Measurements from ENCODE around the gene EEA1.
A peak's percentile ranks its signal among the peaks of the same experiment; 100 is the strongest.
"Not testable (repeated sequence)": the region's sequence is repeated elsewhere in the genome, so short reads cannot be mapped to it uniquely, and the experiment has no call there.

EEA1 gene

DNA sequence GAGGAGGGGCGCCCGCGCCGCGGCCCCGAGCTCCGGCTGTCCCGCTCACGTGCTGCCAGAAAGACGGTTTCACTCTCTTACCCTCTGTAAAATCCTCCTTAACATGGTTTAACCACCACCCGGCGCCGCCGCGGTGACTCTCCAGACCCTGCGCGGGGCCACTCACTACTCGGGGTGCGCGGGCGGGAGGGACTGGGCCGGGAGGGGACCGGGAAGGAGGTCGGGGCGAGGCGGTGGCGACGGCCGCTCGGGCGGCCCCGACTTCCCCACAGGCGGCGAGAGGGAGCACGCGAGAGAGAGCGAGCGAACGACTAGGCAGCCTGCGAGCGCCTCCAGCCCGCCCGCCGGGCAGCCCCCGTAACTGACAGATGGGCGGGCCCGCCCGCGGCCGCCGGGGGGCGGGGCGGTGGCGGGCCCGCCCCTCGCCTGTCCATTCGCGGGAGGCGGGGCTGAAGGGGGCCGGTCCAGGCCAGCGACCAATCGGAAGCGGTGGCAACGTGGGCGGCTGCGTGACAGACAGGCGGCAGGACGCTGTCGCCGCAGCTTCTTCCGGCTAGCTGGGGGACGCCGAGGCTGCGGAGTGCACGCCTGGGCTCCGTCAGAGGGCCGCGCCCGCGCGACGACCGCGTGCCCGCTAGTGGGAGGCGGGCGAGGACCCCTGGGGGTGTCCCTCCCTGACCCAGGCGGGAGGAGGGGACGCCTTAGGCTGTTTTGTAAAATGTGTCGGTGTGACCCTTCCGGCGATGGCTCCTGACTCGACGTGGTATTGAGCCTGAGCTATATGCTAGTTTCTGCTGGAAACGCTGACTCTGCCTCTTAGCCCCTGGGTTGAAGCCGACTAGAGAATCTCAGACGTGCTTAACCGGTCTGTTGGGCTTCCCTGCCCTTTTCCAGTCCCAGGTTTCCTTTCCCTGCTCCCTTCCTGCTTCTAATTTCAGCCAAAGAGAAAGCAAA lies at the start of gene EEA1:
EEA1 (minus strand) TSS at position 334 of the 954 bp plus-strand sequence; CDS start at position 105, 229 bp downstream.
- Histone ChIP-seq H3K27me3 (ENCODE audit: control insufficient read depth, insufficient read depth, low read length) (no peaks in the 10 kb centered on the region), H3K27ac (ENCODE audit: low read length) (no peak within 1 kb of the TSS), H3K9me3 (ENCODE audit: control insufficient read depth, insufficient read depth, low read length) (no peaks in the 10 kb centered on the region), H3K4me3 (ENCODE audit: low read length) (peak within 1 kb of the TSS; percentile 70), H3K36me3 (ENCODE audit: control insufficient read depth, insufficient read depth, low read length) (no peaks in the 10 kb centered on the region), H3K4me1 (ENCODE audit: control insufficient read depth, insufficient read depth, low read length) (peaks cover 2% of the 10 kb centered on the region; the same call in 1 of the 2 replicates)
- DNase-seq (ENCODE audit: low read depth, low spot score) = peak; percentile 85
- no CpG with 5 or more reads among the region's 98 CpGs for WGBS (ENCODE audit: insufficient coverage, insufficient read length)

DNA sequence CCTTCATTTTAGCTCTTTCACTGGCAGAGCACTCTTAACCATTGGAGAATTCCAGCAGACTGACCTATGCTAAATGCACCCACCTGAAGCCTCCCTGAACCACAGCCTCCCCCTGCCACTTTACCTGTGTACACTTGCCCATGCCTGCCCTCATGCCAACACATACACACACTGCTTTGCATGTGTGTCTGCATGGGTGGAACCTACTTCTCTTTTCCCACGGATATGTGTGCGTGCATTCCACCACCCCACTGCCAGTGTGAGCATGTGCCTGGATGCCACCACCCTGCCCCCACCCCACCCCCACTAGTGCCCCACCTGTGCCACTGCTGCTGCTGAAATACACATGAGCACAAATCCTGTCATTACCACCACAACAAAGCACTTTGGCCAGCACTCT lies 49.5 kb upstream of the EEA1 start:
- no CpG with 5 or more reads among the region's 2 CpGs for WGBS (ENCODE audit: insufficient coverage, insufficient read length)

DNA sequence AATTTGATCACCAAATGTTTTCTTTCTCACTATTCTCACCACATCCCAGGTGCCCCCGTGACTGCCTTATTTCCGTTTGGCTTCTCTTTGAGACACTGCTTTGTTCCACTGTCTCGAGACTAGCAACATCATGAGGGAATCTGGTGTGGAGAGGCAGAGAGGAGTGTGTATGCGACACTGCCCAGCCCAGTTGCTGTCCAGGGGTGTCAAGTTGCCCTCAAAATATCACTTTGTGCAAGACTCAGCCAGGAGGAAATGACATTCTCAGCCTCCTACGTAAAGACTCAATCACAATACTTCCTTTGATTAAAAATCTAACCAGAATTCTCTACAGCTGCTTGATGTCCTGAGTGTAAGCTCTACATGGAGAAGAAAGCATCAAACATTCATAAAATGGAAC lies 48.2 kb upstream of the EEA1 start:
- no peaks in the 10 kb centered on the region for H3K4me1 ChIP-seq (ENCODE audit: control insufficient read depth, insufficient read depth, low read length)
- no peak for DNase-seq (ENCODE audit: low read depth, low spot score)

More for the DNA sequence above, 49.5 kb upstream of the EEA1 start:
- Histone ChIP-seq H3K27ac (ENCODE audit: low read length) (no peak overlapping the region), H3K4me1 (ENCODE audit: control insufficient read depth, insufficient read depth, low read length) (no peaks in the 10 kb centered on the region), H3K36me3 (ENCODE audit: control insufficient read depth, insufficient read depth, low read length) (no peaks in the 10 kb centered on the region), H3K4me3 (ENCODE audit: low read length) (no peak overlapping the region), H3K27me3 (ENCODE audit: control insufficient read depth, insufficient read depth, low read length) (no peaks in the 10 kb centered on the region), H3K9me3 (ENCODE audit: control insufficient read depth, insufficient read depth, low read length) (no peaks in the 10 kb centered on the region)
- DNase-seq (ENCODE audit: low read depth, low spot score) = no peak

DNA sequence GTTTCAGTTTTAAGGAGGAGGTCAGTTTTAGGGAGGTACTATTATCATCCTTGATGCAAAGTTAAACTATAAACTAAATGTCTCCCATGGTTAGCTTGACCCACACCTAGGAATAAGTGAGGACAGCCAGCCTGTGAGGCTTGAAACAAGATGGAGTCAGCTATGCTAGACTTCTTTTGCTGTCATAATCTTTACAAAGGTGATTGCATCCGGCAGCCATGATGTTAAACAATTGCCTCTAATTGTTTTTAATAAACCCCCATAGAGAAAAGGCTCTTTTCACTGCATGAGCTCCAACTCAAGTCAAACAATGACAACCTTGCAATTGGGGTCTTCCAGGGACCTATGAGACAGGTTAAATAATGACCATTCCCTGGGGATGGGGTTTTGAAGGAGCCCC lies 45.7 kb upstream of the EEA1 start:
- no peak for DNase-seq (ENCODE audit: low read depth, low spot score)
- no peaks in the 10 kb centered on the region for H3K36me3 ChIP-seq (ENCODE audit: control insufficient read depth, insufficient read depth, low read length)
- H3K27ac ChIP-seq (ENCODE audit: low read length) = no peak overlapping the region
- no peaks in the 10 kb centered on the region for H3K9me3 ChIP-seq (ENCODE audit: control insufficient read depth, insufficient read depth, low read length)
- no CpG with 5 or more reads among the region's 1 CpG for WGBS (ENCODE audit: insufficient coverage, insufficient read length)
- no peak overlapping the region for H3K4me3 ChIP-seq (ENCODE audit: low read length)
- H3K4me1 ChIP-seq (ENCODE audit: control insufficient read depth, insufficient read depth, low read length) = no peaks in the 10 kb centered on the region
- H3K27me3 ChIP-seq (ENCODE audit: control insufficient read depth, insufficient read depth, low read length) = no peaks in the 10 kb centered on the region

More for the DNA sequence above, 48.2 kb upstream of the EEA1 start:
- no peak overlapping the region for H3K4me3 ChIP-seq (ENCODE audit: low read length)
- no CpG with 5 or more reads among the region's 5 CpGs for WGBS (ENCODE audit: insufficient coverage, insufficient read length)
- no peaks in the 10 kb centered on the region for H3K9me3 ChIP-seq (ENCODE audit: control insufficient read depth, insufficient read depth, low read length)
- H3K27ac ChIP-seq (ENCODE audit: low read length) = no peak overlapping the region
- no peaks in the 10 kb centered on the region for H3K27me3 ChIP-seq (ENCODE audit: control insufficient read depth, insufficient read depth, low read length)
- H3K36me3 ChIP-seq (ENCODE audit: control insufficient read depth, insufficient read depth, low read length) = no peaks in the 10 kb centered on the region

DNA sequence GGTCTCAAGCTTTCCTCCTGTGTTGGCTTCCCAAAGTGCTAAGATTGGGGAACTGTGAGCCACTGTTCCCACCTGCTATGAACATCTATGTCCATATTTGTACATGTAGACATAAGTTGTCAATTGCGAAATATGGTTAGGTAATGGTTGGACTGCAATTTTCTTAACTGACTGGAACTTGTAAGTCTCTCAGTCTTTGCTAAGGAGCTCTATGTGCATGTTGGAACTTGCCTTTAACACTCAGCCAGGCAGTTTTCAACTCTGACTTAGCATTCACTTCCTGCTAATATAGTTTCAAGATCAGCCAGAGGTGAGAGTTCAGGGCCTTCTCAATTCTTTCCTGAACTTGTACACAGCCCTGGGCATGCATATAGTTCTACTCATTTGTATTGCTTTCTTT lies 44.5 kb upstream of the EEA1 start:
- DNase-seq (ENCODE audit: low read depth, low spot score) = no peak
- no peaks in the 10 kb centered on the region for H3K4me1 ChIP-seq (ENCODE audit: control insufficient read depth, insufficient read depth, low read length)
- no peak overlapping the region for H3K27ac ChIP-seq (ENCODE audit: low read length)
- WGBS (ENCODE audit: insufficient coverage, insufficient read length) = no CpG with 5 or more reads among the region's 1 CpG
- no peak overlapping the region for H3K4me3 ChIP-seq (ENCODE audit: low read length)
- no peaks in the 10 kb centered on the region for H3K9me3 ChIP-seq (ENCODE audit: control insufficient read depth, insufficient read depth, low read length)
- H3K36me3 ChIP-seq (ENCODE audit: control insufficient read depth, insufficient read depth, low read length) = no peaks in the 10 kb centered on the region
- no peaks in the 10 kb centered on the region for H3K27me3 ChIP-seq (ENCODE audit: control insufficient read depth, insufficient read depth, low read length)

DNA sequence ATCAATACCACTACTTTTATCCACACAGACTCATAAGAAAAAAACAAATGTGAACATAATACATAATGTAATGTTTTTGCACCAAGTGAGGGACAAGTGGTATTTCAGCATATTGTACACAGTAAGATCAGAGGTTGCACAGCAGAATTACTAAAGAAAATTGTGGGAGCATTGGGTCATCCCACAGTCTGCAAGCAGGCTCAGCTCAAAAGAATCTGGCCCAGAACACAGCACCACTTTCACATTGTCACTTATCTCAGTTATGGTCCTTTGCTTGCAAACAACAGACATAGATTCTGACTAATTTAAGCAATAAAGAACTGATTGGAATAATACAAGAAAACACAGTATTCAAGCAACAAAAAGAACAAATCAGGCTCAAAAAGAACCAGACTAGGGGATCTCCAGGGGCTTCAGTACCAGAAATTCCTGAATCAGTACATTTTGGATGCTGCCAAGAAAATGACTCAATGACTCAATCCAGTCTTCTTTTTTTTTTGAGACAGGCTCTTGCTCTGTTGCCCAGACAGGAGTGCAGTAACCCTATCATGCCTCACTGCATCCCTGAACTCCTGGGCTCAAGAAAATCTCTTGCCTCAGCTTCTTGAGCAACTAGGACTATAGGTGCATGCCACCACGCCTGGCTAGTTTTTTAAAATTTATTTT lies 42.9 kb upstream of the EEA1 start:
- no peaks in the 10 kb centered on the region for H3K4me1 ChIP-seq (ENCODE audit: control insufficient read depth, insufficient read depth, low read length)
- H3K27me3 ChIP-seq (ENCODE audit: control insufficient read depth, insufficient read depth, low read length) = no peaks in the 10 kb centered on the region
- DNase-seq (ENCODE audit: low read depth, low spot score) = no peak
- H3K27ac ChIP-seq (ENCODE audit: low read length) = no peak overlapping the region
- no CpG with 5 or more reads among the region's 1 CpG for WGBS (ENCODE audit: insufficient coverage, insufficient read length)
- no peaks in the 10 kb centered on the region for H3K36me3 ChIP-seq (ENCODE audit: control insufficient read depth, insufficient read depth, low read length)
- no peaks in the 10 kb centered on the region for H3K9me3 ChIP-seq (ENCODE audit: control insufficient read depth, insufficient read depth, low read length)
- no peak overlapping the region for H3K4me3 ChIP-seq (ENCODE audit: low read length)

DNA sequence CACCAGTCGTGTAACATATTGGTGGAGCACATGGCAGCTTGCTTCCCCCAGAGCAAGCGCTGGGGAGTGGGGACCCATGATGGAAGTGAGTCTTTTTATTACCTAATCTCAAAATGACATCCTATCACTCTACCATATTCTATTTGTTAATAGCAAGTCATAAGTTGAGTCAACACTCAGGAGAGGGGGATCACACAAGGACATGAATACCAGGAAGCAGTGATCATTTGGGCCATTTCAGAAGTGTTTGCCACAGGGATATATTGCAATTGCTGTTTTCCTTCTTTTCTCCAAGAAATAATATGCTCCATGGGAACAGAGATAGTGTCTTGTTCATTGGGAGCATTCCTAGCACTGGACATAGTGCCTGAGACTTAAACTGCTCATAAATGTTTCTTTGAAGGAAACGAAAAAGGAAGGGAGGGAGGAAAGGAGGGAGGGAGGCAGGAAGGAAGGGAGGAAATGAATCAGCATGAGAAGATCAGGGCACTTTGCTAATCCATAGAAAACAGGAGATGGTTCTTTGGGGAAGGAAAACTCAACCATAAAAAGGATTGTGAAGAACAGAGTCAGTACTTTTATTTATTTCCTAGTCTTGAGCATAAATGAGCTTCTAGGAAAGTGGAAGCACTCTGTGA lies 39.2 kb upstream of the EEA1 start:
- Histone ChIP-seq H3K4me3 (ENCODE audit: low read length) (no peak overlapping the region), H3K36me3 (ENCODE audit: control insufficient read depth, insufficient read depth, low read length) (no peaks in the 10 kb centered on the region), H3K9me3 (ENCODE audit: control insufficient read depth, insufficient read depth, low read length) (no peaks in the 10 kb centered on the region), H3K27ac (ENCODE audit: low read length) (no peak overlapping the region), H3K27me3 (ENCODE audit: control insufficient read depth, insufficient read depth, low read length) (no peaks in the 10 kb centered on the region), H3K4me1 (ENCODE audit: control insufficient read depth, insufficient read depth, low read length) (no peaks in the 10 kb centered on the region)
- WGBS (ENCODE audit: insufficient coverage, insufficient read length) = no CpG with 5 or more reads among the region's 3 CpGs
- DNase-seq (ENCODE audit: low read depth, low spot score) = no peak

DNA sequence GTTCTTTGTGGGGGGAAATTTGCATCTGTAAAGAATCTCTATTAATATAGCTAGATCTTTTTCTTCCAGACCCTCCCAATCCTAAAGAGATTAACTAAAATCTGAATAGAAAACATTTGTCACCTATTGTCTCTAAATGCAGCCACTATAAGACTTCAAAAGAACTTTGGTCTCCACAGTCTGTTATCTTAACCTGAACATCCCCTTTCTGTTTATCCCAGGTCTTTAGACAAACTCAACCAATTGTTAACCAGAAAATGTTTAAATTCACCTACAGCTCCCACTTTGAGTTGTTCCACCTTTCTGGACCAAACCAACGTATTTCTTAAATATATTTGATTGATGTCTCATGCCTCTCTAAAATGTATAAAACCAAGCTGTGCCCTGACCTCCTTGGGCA lies 35.3 kb upstream of the EEA1 start:
- DNase-seq (ENCODE audit: low read depth, low spot score); H3K4me3 ChIP-seq (ENCODE audit: low read length); H3K9me3 ChIP-seq (ENCODE audit: control insufficient read depth, insufficient read depth, low read length); H3K36me3 ChIP-seq (ENCODE audit: control insufficient read depth, insufficient read depth, low read length); H3K27ac ChIP-seq (ENCODE audit: low read length); H3K27me3 ChIP-seq (ENCODE audit: control insufficient read depth, insufficient read depth, low read length); H3K4me1 ChIP-seq (ENCODE audit: control insufficient read depth, insufficient read depth, low read length): not testable (repeated sequence)
- no CpG with 5 or more reads among the region's 1 CpG for WGBS (ENCODE audit: insufficient coverage, insufficient read length)

DNA sequence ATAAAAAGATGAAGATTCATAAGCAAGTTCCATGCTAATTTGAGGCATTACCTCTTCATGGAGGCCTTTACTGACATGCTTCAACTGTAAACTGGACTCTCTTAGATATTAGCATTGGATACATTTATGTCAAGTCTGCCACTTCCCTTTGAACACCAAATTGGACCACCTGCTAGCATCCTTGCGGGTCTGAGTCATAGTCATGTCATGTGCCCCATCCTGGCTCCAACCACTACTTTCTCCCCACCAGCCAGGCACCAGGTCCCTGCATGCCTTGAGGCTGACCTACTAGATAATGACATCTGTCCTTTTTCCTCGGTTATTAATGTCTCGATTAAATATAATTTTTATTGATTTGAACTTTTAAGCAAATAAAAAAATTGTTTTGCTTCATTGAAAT lies 32.9 kb upstream of the EEA1 start:
- Histone ChIP-seq H3K27me3 (ENCODE audit: control insufficient read depth, insufficient read depth, low read length) (no peaks in the 10 kb centered on the region), H3K4me3 (ENCODE audit: low read length) (no peak overlapping the region), H3K27ac (ENCODE audit: low read length) (no peak overlapping the region), H3K36me3 (ENCODE audit: control insufficient read depth, insufficient read depth, low read length) (no peaks in the 10 kb centered on the region), H3K4me1 (ENCODE audit: control insufficient read depth, insufficient read depth, low read length) (no peaks in the 10 kb centered on the region), H3K9me3 (ENCODE audit: control insufficient read depth, insufficient read depth, low read length) (no peaks in the 10 kb centered on the region)
- no CpG with 5 or more reads among the region's 3 CpGs for WGBS (ENCODE audit: insufficient coverage, insufficient read length)
- no peak for DNase-seq (ENCODE audit: low read depth, low spot score)

DNA sequence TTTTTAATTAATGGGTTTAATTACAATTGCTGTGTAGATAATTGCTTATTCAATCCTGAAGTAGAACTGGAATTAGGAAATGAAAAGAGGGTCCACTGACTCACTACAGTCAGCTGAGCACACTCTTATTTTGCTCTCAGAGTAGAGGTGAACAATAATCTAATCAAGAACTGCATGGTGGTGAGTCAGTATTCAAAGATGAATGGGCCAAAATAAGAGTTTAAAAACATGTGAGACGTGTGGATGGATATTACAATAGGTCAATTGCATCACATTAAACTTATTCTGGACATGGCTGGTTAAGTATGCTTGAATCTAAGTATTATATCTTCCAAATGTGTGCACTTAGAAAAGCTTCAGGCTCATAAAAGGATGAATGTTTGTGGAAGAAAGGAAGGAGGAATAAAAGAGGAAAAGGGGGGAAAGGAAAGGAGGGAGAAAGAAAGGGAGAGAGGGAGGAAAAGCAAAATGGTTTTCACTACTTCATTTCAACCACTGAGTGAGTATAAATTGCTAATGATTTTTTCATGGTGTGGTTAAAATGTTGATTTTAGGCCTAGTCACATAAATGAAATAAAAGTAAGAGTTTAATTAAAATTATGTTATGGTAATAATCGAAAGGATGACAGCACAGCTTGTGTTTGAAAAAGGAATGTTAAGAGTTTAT lies 27.0 kb upstream of the EEA1 start:
- H3K36me3 ChIP-seq (ENCODE audit: control insufficient read depth, insufficient read depth, low read length) = no peaks in the 10 kb centered on the region
- no peak for DNase-seq (ENCODE audit: low read depth, low spot score)
- H3K27me3 ChIP-seq (ENCODE audit: control insufficient read depth, insufficient read depth, low read length) = no peaks in the 10 kb centered on the region
- 100% methylated on average over 1 of the region's 2 CpGs for WGBS (ENCODE audit: insufficient coverage, insufficient read length)
- no peak overlapping the region for H3K4me3 ChIP-seq (ENCODE audit: low read length)
- H3K9me3 ChIP-seq (ENCODE audit: control insufficient read depth, insufficient read depth, low read length) = no peaks in the 10 kb centered on the region; the same call in 1 of the 2 replicates
- H3K4me1 ChIP-seq (ENCODE audit: control insufficient read depth, insufficient read depth, low read length) = no peaks in the 10 kb centered on the region
- no peak overlapping the region for H3K27ac ChIP-seq (ENCODE audit: low read length)
